Measurements from ENCODE around the gene SLC19A2. TPM values are rescaled to one million over a fixed set of nuclear protein-coding genes. Genes with fewer than 3 reads are reported as not detected.
A peak's percentile ranks its signal among the peaks of the same experiment; 100 is the strongest.

Gene SLC19A2
- total RNA-seq, 2 donors from 2014 or later: 4.9 to 8.0 TPM

DNA sequence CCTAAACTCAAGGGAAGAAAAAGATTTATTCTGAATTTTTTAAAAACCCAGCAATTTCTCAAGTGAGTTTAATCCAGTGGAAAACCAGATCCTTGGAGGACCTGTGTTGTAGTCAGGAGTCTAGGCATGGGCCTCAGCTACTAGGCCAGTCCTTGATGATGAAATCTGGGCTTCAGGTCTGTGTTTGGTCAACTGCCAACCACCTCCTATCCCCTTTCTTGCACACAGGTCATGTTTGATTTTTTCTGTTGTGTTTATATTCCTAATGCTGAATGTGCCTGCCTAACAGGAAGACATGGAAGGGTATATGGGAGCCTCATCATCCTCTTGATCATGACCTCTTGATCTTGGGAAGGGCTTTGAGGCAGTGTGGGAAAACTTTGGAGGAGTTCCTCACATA is 38.2 kb upstream of the SLC19A2 start:
- DNase-seq: no peak
- Histone ChIP-seq H3K27me3 (no peaks in the 10 kb centered on the region), H3K4me1 (peaks cover 8% of the 10 kb centered on the region), H3K4me3 (no peak overlapping the region), H3K9ac (ENCODE audit: low read depth in 2 of 2, low read length in 2 of 2) (no peak overlapping the region), H3K36me3 (no peaks in the 10 kb centered on the region), H3K27ac (no peak overlapping the region), H3K9me3 (no peaks in the 10 kb centered on the region)
- TF ChIP-seq CTCF (IDR thresholded peaks at IDR 0.05): no peak
- intact Hi-C loops (cut with DNase I): no loop called here

DNA sequence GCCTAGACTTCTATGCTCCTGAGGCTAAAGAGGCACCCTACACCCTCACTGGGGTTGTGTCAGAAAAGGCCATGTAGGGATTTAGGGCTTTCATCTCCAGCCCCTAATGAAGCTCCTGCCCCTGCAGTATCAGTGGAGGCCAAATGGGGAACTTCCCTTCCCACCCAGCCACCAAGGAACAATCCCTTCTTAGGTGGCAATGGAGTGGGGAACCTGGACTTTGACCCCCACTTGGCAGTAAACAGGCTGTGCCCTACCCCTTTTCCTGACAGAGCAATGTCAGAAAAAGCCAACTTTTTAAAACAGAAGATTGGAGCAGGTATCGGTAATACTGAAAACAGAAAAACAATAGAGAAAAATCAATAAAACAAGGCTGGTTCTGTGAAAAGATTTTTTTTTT is 35.5 kb upstream of the SLC19A2 start:
- H3K27ac ChIP-seq: no peak overlapping the region
- intact Hi-C loops (cut with DNase I): no loop called here
- TF ChIP-seq CTCF (IDR thresholded peaks at IDR 0.05): no peak
- DNase-seq: peak; percentile 66
- no peaks in the 10 kb centered on the region for H3K4me1 ChIP-seq
- no peak overlapping the region for H3K4me3 ChIP-seq
- H3K9me3 ChIP-seq: no peaks in the 10 kb centered on the region
- no peaks in the 10 kb centered on the region for H3K36me3 ChIP-seq
- no peak overlapping the region for H3K9ac ChIP-seq (ENCODE audit: low read depth in 2 of 2, low read length in 2 of 2)
- H3K27me3 ChIP-seq: no peaks in the 10 kb centered on the region

DNA sequence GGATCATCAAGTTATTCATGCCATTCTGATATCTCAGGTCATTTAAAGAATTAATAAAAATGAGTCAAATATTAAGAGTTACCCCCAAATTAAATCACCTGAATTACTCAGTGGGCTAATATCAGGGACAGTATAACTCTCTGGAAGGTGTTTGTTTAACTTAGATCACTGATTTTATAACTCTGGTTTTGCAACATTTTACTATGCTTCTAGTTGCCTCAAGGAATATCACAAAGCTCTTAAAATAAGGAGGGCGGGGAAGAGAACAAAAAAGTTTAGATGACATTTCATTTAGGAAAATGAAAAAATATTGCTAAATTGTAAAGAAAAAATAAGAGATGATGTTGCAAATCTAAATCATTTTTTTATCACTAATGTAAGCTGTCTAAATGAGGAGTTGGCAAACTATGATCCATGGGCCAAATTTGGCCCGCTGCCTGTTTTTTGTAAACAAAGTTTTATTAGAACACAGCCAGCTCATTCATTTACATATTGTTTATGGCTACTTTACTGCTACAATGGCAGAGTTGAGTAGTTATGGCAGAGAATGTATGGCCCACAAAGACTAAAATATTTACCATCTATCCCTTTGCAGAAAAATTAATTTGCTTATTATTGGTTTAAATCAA is 31.9 kb upstream of the SLC19A2 start:
- H3K4me3 ChIP-seq: no peak overlapping the region
- H3K27me3 ChIP-seq: no peaks in the 10 kb centered on the region
- H3K4me1 ChIP-seq: peaks cover 10% of the 10 kb centered on the region
- TF ChIP-seq CTCF (IDR thresholded peaks at IDR 0.05): no peak
- intact Hi-C loops (cut with DNase I): no loop called here
- peak overlapping the region; percentile 24 for H3K27ac ChIP-seq
- no peak overlapping the region for H3K9ac ChIP-seq (ENCODE audit: low read depth in 2 of 2, low read length in 2 of 2)
- no peaks in the 10 kb centered on the region for H3K9me3 ChIP-seq
- H3K36me3 ChIP-seq: no peaks in the 10 kb centered on the region
- DNase-seq: peak; percentile 54

- H3K4me1 ChIP-seq: peaks cover 10% of the 10 kb centered on the region
- H3K9me3 ChIP-seq: no peaks in the 10 kb centered on the region
- H3K36me3 ChIP-seq: no peaks in the 10 kb centered on the region
- no peak for TF ChIP-seq CTCF (IDR thresholded peaks at IDR 0.05)
- no peak for DNase-seq
- intact Hi-C loops (cut with DNase I): no loop called here
- no peak overlapping the region for H3K4me3 ChIP-seq
- no peak overlapping the region for H3K9ac ChIP-seq (ENCODE audit: low read depth in 2 of 2, low read length in 2 of 2)
- H3K27ac ChIP-seq: no peak overlapping the region
- no peaks in the 10 kb centered on the region for H3K27me3 ChIP-seq
Measured at GRCh38 chr1:169515641-169516040, 29.9 kb upstream of the SLC19A2 start.

- Histone ChIP-seq H3K4me3 (no peak overlapping the region), H3K27ac (no peak overlapping the region), H3K9ac (ENCODE audit: low read depth in 2 of 2, low read length in 2 of 2) (no peak overlapping the region), H3K27me3 (no peaks in the 10 kb centered on the region), H3K4me1 (peaks cover 10% of the 10 kb centered on the region), H3K36me3 (no peaks in the 10 kb centered on the region), H3K9me3 (no peaks in the 10 kb centered on the region)
- TF ChIP-seq CTCF (IDR thresholded peaks at IDR 0.05): no peak
- no peak for DNase-seq
- intact Hi-C loops (cut with DNase I): no loop called here
Measured at GRCh38 chr1:169514566-169515270, 29.0 kb upstream of the SLC19A2 start.

Measured in colonic mucosa (tissue), 4 donors.